Keratinocyte (primary cell): ENCODE data around the gene ZC3H12D.

ENCODE experiments used
- CTCF ChIP-seq, 3 experiments: IDR thresholded peaks in 1 of 3; conservative IDR thresholded peaks in 1 of 3; optimal IDR thresholded peaks in 1 of 3; 2 replicates in 2 of 3; 3 replicates in 1 of 3; pipeline versions ENCODE3 to v1.5.1; 2011; ENCODE audit warnings: low read length in 3 of 3, mild to moderate bottlenecking in 3 of 3, moderate library complexity in 2 of 3, control low read depth in 1 of 3, inconsistent platforms in 1 of 3; ENCODE audit not compliant: insufficient read depth in 2 of 3; ENCODE audit errors: extremely low read depth in 1 of 3
- EZH2 ChIP-seq: IDR thresholded peaks from one replicate; pipeline ENCODE4 v1.6.1; 2012; ENCODE audit warnings: inconsistent platforms, mild to moderate bottlenecking, low read length, moderate library complexity

GRCh38 chr6:149441740-149442139 lies 43.1 kb downstream of the ZC3H12D start:
- TF ChIP-seq CTCF (optimal IDR thresholded peaks at IDR 0.05 in 1 of 3, IDR thresholded peaks at IDR 0.05 in 1 of 3, conservative IDR thresholded peaks at IDR 0.05 in 1 of 3; ENCODE audit: extremely low read depth in 1 of 3, insufficient read depth in 2 of 3, low read length in 3 of 3) (no peak), EZH2 (no peak)
